Loucy (cell line): ENCODE results near the gene PROX2.

Experiments
- H2AFZ ChIP-seq: fragments of 200-600 bp; sonication (generic); 2 replicates; pipeline ENCODE4 v1.6.0; 2016; ENCODE audit warnings: antibody characterized with exemption, mild to moderate bottlenecking, low read length, moderate library complexity
- H3F3A ChIP-seq: fragments of 200-600 bp; 2 replicates; pipeline ENCODE4 v1.6.0; 2016; ENCODE audit warnings: antibody characterized with exemption, low read depth, mild to moderate bottlenecking
- H3K27me3 ChIP-seq: fragments of 200-600 bp; sonication (generic); 2 replicates; pipeline ENCODE4 v1.6.1; 2014; ENCODE audit warnings: low read length, mild to moderate bottlenecking; ENCODE audit not compliant: insufficient read depth, poor library complexity, severe bottlenecking
- H3K36me3 ChIP-seq: fragments of 200-600 bp; sonication (generic); 2 replicates; pipeline ENCODE4 v1.6.1; 2016; ENCODE audit warnings: low read length; ENCODE audit not compliant: insufficient read depth
- H3K4me1 ChIP-seq: fragments of 200-600 bp; sonication (generic); 2 replicates; pipeline ENCODE4 v1.5.1; 2014; ENCODE audit warnings: low read length, mild to moderate bottlenecking; ENCODE audit not compliant: insufficient read depth, poor library complexity, severe bottlenecking
- H3K4me2 ChIP-seq: fragments of 200-600 bp; sonication (generic); 2 replicates; pipeline ENCODE4 v1.6.0; 2014; ENCODE audit warnings: antibody characterized with exemption, low read length, low read depth, mild to moderate bottlenecking; ENCODE audit not compliant: poor library complexity, severe bottlenecking
- H3K4me3 ChIP-seq: fragments of 200-600 bp; sonication (generic); 2 replicates; pipeline ENCODE4 v1.5.1; 2014; ENCODE audit warnings: low read length, mild to moderate bottlenecking, mixed read lengths; ENCODE audit not compliant: poor library complexity, severe bottlenecking
- H3K79me2 ChIP-seq: fragments of 200-600 bp; sonication (generic); 2 replicates; pipeline ENCODE4 v1.6.1; 2014; ENCODE audit warnings: low read length; ENCODE audit not compliant: insufficient read depth
- H3K9ac ChIP-seq: fragments of 200-600 bp; sonication (generic); 2 replicates; pipeline ENCODE4 v1.6.0; 2014; ENCODE audit warnings: mild to moderate bottlenecking, low read depth, low read length, moderate library complexity; ENCODE audit not compliant: poor library complexity, severe bottlenecking
- H3K9me2 ChIP-seq: fragments of 200-600 bp; sonication (generic); replicated peaks from 2 replicates; pipeline ENCODE4 v1.6.1; 2016; ENCODE audit warnings: low read depth, low read length, mixed read lengths
- H3K9me3 ChIP-seq: fragments of 200-600 bp; sonication (generic); 2 replicates; pipeline ENCODE4 v1.6.1; 2014; ENCODE audit warnings: mild to moderate bottlenecking, antibody characterized with exemption, low read length, low read depth; ENCODE audit not compliant: insufficient read depth
- H4K20me1 ChIP-seq: fragments of 200-600 bp; sonication (generic); 2 replicates; pipeline ENCODE4 v1.6.0; 2014; ENCODE audit warnings: antibody characterized with exemption, low read length, mild to moderate bottlenecking; ENCODE audit not compliant: insufficient read depth, poor library complexity, severe bottlenecking
- EZH2phosphoT487 ChIP-seq: fragments of 200-600 bp; IDR thresholded peaks from 2 replicates; pipeline ENCODE4 v1.6.1; 2018; ENCODE audit warnings: antibody characterized with exemption, mild to moderate bottlenecking, moderate library complexity, borderline replicate concordance
- TF ChIP-seq, protein P1 (sequence below): fragments of 200-600 bp; sonication (generic); conservative IDR thresholded peaks from 2 replicates; pipeline ENCODE4 v1.5.1; 2014; ENCODE audit warnings: mild to moderate bottlenecking, antibody characterized with exemption, low read length

PROX2 gene

DNA sequence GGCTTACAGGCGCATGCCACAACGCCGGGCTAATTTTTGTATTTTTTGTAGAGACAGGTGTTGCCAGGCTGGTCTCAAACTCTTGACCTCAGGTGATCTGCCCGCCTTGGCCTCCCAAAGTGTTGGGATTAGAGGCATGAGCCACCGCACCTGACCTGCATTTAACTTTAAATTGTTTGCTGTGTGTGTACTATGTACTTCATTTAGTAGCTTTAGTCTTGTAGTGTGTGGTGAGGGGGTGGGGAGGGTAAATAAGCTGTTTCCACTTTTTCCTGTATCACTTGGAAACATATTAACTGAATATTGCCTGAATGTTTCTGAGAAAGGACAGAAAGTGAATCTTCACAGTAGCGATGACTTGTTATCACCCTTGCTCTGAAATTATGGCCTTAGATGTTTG is 14.3 kb upstream of the PROX2 start:
- H3K79me2 ChIP-seq, result peaks cover 37% of the 10 kb centered on the region
- no peak overlapping the region for H3K4me2 ChIP-seq
- H3K9me3 ChIP-seq, result no peaks in the 10 kb centered on the region
- H3K9ac ChIP-seq, result no peak overlapping the region
- no peak overlapping the region for H3K4me3 ChIP-seq
- peaks cover 26% of the 10 kb centered on the region for H4K20me1 ChIP-seq
- no peak for TF ChIP-seq EZH2phosphoT487
- TF ChIP-seq, protein P1, sequence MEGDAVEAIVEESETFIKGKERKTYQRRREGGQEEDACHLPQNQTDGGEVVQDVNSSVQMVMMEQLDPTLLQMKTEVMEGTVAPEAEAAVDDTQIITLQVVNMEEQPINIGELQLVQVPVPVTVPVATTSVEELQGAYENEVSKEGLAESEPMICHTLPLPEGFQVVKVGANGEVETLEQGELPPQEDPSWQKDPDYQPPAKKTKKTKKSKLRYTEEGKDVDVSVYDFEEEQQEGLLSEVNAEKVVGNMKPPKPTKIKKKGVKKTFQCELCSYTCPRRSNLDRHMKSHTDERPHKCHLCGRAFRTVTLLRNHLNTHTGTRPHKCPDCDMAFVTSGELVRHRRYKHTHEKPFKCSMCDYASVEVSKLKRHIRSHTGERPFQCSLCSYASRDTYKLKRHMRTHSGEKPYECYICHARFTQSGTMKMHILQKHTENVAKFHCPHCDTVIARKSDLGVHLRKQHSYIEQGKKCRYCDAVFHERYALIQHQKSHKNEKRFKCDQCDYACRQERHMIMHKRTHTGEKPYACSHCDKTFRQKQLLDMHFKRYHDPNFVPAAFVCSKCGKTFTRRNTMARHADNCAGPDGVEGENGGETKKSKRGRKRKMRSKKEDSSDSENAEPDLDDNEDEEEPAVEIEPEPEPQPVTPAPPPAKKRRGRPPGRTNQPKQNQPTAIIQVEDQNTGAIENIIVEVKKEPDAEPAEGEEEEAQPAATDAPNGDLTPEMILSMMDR, result no peak
- no peaks in the 10 kb centered on the region for H3F3A ChIP-seq
- H2AFZ ChIP-seq, result no peak overlapping the region
- no peaks in the 10 kb centered on the region for H3K9me2 ChIP-seq
- peaks cover 24% of the 10 kb centered on the region for H3K4me1 ChIP-seq
- peaks cover 69% of the 10 kb centered on the region for H3K36me3 ChIP-seq
- H3K27me3 ChIP-seq, result no peaks in the 10 kb centered on the region

DNA sequence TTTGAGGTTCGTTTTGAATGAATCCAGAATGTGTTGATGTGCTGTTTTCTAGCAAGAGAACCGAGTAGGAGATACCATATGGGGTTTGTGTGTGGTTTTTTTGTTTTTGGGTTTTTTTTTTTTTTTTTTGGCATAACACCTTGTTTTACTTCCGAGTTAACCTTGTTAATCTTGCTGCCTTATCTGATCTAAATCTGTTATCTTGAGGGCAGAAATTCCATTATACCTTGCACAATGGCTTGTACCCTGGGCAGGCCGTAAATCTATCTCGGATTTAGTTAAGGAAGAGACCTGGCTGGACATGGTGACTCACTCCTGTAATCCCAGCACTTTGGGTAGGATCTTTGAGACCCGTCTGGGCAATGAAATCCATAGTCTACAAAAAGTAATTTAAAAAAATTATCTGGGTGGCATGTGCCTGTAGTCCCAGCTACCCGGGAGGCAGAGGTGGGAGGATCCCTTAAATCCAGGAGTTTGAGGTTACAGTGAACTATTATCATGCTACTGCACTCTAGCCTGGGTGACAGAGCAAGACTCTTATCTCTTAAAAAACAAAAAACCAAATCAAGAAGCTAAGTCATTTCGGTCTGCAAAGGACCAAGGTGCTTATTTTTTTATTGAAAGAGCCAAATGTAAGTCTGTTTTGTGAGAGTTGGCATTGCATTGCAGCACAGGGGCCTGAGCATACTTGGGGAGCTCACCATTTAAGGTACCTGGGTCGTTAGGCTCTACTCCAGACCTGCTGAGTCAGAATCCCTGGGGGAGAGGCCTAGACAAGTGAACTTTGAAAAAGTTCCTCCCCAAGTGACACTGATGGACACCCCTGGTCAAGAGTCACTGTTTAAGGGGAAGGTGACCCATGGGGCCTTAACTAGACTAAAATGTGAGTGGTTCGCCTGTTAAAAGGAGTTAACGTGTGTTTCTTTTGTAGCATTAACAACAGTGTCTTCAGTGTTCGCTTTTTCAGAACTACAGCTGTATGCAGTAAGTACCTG is 12.5 kb upstream of the PROX2 start:
- peaks cover 55% of the 10 kb centered on the region for H3K79me2 ChIP-seq
- no peaks in the 10 kb centered on the region for H3K9me3 ChIP-seq
- peak overlapping the region; percentile 75 for H3K4me2 ChIP-seq
- TF ChIP-seq, protein P1, result no peak
- TF ChIP-seq EZH2phosphoT487, result no peak
- H2AFZ ChIP-seq, result no peak overlapping the region
- H4K20me1 ChIP-seq, result peaks cover 44% of the 10 kb centered on the region
- H3K9ac ChIP-seq, result peak overlapping the region; percentile 9
- H3K4me1 ChIP-seq, result peaks cover 42% of the 10 kb centered on the region
- H3F3A ChIP-seq, result no peaks in the 10 kb centered on the region
- no peaks in the 10 kb centered on the region for H3K27me3 ChIP-seq
- H3K36me3 ChIP-seq, result peaks cover 53% of the 10 kb centered on the region
- no peak overlapping the region for H3K4me3 ChIP-seq
- H3K9me2 ChIP-seq, result no peaks in the 10 kb centered on the region

DNA sequence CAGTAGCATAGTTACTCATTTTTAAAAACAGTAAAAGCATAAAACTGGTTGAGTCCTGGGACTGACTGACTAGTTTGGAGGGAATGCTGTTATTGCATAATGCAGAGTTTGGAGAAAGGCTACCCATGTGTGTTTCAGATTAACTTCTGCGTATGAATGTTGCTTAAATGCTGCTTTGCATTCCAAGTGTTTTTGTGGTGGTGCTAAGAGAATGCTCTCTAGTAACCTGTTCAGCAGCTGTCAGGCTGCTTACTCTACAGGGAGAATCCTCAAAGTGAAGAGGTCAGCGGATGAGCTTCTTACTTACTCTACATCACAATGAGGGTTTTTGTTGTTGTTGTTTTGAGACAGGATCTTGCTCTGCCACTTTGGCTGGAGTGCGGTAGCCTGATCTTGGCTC is 10.1 kb upstream of the PROX2 start:
- peaks cover 60% of the 10 kb centered on the region for H4K20me1 ChIP-seq
- H3K9ac ChIP-seq, result no peak overlapping the region
- H3K9me3 ChIP-seq, result no peaks in the 10 kb centered on the region
- H3K27me3 ChIP-seq, result no peaks in the 10 kb centered on the region
- H2AFZ ChIP-seq, result no peak overlapping the region
- H3K4me3 ChIP-seq, result peak overlapping the region; percentile 97
- no peaks in the 10 kb centered on the region for H3F3A ChIP-seq
- H3K4me1 ChIP-seq, result peaks cover 55% of the 10 kb centered on the region
- H3K4me2 ChIP-seq, result peak overlapping the region; percentile 75
- peaks cover 28% of the 10 kb centered on the region; the same call in 1 of the 2 replicates for H3K36me3 ChIP-seq
- no peaks in the 10 kb centered on the region for H3K9me2 ChIP-seq
- TF ChIP-seq, protein P1, result no peak
- no peak for TF ChIP-seq EZH2phosphoT487
- peaks cover 77% of the 10 kb centered on the region for H3K79me2 ChIP-seq
